HTR-8/SVneo (cell line): ENCODE data around the gene FAM83E.
"Not testable (repeated sequence)": the region's sequence is repeated elsewhere in the genome, so short reads cannot be mapped to it uniquely, and the experiment has no call there.

Source experiments
- DNase-seq: peaks from one replicate; pipeline ENCODE4 v3.0.0; 2011; ENCODE audit warnings: low spot score, mixed read lengths; ENCODE audit not compliant: insufficient read length
- FAIRE-seq: peaks from 2 replicates; lab custom pipeline; 2011; peaks lifted over from hg19 to GRCh38; lab: Jason Lieb, UNC

FAM83E gene

GRCh38 chr19:48614436-48615230, at the start of gene FAM83E:
TSS of gene FAM83E (minus strand) at chr19:48615076. CDS start at chr19:48613372, 1,704 bp downstream.
- DNase-seq, result no peak
- no peak for FAIRE-seq

- DNase-seq (no peak), FAIRE-seq (no peak)
These were observed 49.6 kb upstream of the FAM83E start for GRCh38 chr19:48664476-48664875.

- FAIRE-seq, result no peak
- DNase-seq, result no peak
These were observed 48.8 kb upstream of the FAM83E start for GRCh38 chr19:48663667-48664066.

GRCh38 chr19:48661711-48662090, 46.8 kb upstream of the FAM83E start:
- DNase-seq, result no peak
- FAIRE-seq, result no peak

- DNase-seq, result peak; percentile 88
- FAIRE-seq, result peak; percentile 86
These were observed 46.2 kb upstream of the FAM83E start for GRCh38 chr19:48660852-48661710.

GRCh38 chr19:48659768-48660167, 44.9 kb upstream of the FAM83E start:
- FAIRE-seq (peak; percentile 20), DNase-seq (no peak)

GRCh38 chr19:48658483-48658882, 43.6 kb upstream of the FAM83E start:
- FAIRE-seq (no peak), DNase-seq (no peak)

GRCh38 chr19:48657828-48658227, 43.0 kb upstream of the FAM83E start:
- not testable (repeated sequence) for FAIRE-seq, DNase-seq

GRCh38 chr19:48656840-48657474, 42.1 kb upstream of the FAM83E start:
- DNase-seq (peak; percentile 75), FAIRE-seq (peak; percentile 78)

GRCh38 chr19:48654299-48655059, 39.6 kb upstream of the FAM83E start:
- FAIRE-seq (no peak), DNase-seq (no peak)

- no peak for DNase-seq
- FAIRE-seq, result no peak
These were observed 36.8 kb upstream of the FAM83E start for GRCh38 chr19:48651683-48652048.

- DNase-seq (no peak), FAIRE-seq (no peak)
These were observed 36.3 kb upstream of the FAM83E start for GRCh38 chr19:48650974-48651682.

- DNase-seq, result no peak
- FAIRE-seq, result no peak
These were observed 33.3 kb upstream of the FAM83E start for GRCh38 chr19:48648134-48648533.

GRCh38 chr19:48646722-48647216, 31.9 kb upstream of the FAM83E start:
- DNase-seq, result no peak
- peak; percentile 55 for FAIRE-seq

- peak; percentile 92 for DNase-seq
- no peak for FAIRE-seq
These were observed 31.3 kb upstream of the FAM83E start, which contains the start of gene CA11 for GRCh38 chr19:48646001-48646721. TSS of gene CA11 (minus strand) at chr19:48646187. CDS start at chr19:48645632, 555 bp downstream.

- DNase-seq (no peak), FAIRE-seq (no peak)
These were observed 30.7 kb upstream of the FAM83E start for GRCh38 chr19:48645620-48646000.

- no peak for FAIRE-seq
These were observed 30.2 kb upstream of the FAM83E start for GRCh38 chr19:48644839-48645619.

GRCh38 chr19:48644355-48644754, 29.5 kb upstream of the FAM83E start:
- DNase-seq (no peak), FAIRE-seq (no peak)

More at GRCh38 chr19:48644839-48645619, 30.2 kb upstream of the FAM83E start:
- DNase-seq, result no peak
